ENCODE results near the gene SYTL5.

DNA sequence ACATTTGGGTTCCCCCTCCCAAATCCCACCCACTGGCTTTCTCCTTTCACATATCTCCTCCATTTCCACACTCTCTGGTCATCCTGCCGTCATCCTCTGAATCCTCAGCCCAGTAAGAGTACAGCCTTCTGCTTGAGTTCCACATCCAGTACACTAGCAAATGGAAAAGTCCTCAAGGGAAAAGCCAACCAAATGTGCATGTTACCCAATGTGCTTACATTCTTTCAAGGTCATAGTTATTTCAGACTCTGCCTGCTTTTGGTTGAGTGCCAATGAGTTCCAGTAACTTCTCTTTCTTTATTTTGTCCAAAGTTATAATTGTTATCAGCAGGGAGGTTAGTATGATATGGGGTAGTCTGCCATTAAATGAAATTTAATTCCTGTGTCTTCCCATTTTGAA is 136.3 kb downstream of the SYTL5 start:
- TF ChIP-seq POLR2AphosphoS5 (IDR thresholded peaks at IDR 0.05; ENCODE audit: low read depth, low read length), result no peak
- TF ChIP-seq POLR2A (IDR thresholded peaks at IDR 0.05; ENCODE audit: low read depth, low read length), result no peak
- no peak for TF ChIP-seq TAF1 (IDR thresholded peaks at IDR 0.05; ENCODE audit: low read depth, low read length)
- no peak for TF ChIP-seq SPI1 (IDR thresholded peaks at IDR 0.05; ENCODE audit: low read depth, low read length)
- TF ChIP-seq PAX5 (IDR thresholded peaks at IDR 0.05; ENCODE audit: insufficient read depth, low read length, severe bottlenecking), result no peak
- TF ChIP-seq POU2F2 (IDR thresholded peaks at IDR 0.05; ENCODE audit: low read depth, low read length), result no peak
